T-helper 1 cell treated with Interleukin-12 subunit alpha and Interleukin-12 subunit beta and Interleukin-4 antibody, amounts not matched to agents 30 ng/mL and 1 ng/mL, for 36 hours (primary cell): Measurements from ENCODE around the gene DCUN1D2. TPM values are rescaled to one million over a fixed set of nuclear protein-coding genes. Genes with fewer than 3 reads are reported as not detected.
"Not testable (repeated sequence)": the region's sequence is repeated elsewhere in the genome, so short reads cannot be mapped to it uniquely, and the experiment has no call there.

Experiments used
- intact Hi-C: fragments of 100-400 bp; cut with micrococcal nuclease; formaldehyde crosslinking; loops from one replicate; pipeline ENCODE4 v1.15.1; 2024
- total RNA-seq: library from RNA; stranded (reverse); gene quantifications from 2 replicates; pipeline ENCODE4 v1.2.3, GENCODE V29; 2022

DCUN1D2 gene
- total RNA-seq, 1 donor from 2014 or later = 28.8 TPM

DNA sequence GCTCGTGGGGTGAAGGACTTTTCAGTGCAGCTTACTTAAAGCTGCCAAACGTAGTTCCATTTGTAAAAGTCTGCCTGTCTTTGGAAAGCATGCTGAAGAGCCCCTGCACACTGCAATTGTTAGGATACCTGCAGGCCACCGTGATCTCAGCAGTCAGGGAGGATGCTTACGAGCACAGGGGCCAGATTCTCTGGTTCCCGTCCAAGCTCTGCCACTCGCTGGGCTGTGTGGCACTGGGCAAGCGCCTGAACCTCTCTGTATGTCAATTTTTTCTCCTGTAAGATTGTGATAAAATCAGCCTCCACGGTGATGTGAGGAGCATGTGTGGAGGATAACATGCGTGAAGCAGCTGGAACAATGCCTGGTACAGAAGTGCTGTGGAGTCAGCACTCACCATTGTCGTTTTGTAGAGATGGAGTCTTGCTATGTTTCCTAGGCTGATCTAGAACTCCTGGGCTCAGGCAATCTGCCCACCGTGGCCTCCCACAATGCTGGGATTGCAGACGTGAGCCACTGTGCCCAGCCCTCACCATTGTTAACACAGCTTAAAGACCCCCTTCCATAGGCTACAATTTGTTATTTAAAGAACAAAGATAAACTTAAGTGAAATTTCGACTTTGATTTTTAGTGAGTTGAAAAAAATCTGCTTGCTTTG, 40.7 kb downstream of the DCUN1D2 start:
- intact Hi-C loops = no loop called here

GRCh38 chr13:113448885-113449692, 41.4 kb downstream of the DCUN1D2 start:
- intact Hi-C loops = no loop called here

DNA sequence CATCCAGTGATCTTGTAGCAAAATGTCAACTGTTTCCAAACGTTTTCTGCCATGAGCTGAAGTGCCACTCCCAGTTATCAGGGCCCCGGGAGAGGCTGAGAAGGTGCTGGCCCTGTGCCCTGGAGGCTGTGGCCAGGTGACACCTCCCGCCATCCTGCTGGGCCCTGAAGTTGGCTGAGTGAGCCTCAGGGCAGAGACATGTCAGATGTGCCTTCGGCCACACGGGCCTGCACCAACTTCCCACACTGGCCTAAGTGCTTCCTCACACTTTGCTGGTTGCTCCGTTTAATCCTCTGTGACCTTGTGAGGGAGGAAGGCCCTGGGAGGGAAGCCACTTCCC, 42.0 kb downstream of the DCUN1D2 start:
- intact Hi-C loops = no loop called here

DNA sequence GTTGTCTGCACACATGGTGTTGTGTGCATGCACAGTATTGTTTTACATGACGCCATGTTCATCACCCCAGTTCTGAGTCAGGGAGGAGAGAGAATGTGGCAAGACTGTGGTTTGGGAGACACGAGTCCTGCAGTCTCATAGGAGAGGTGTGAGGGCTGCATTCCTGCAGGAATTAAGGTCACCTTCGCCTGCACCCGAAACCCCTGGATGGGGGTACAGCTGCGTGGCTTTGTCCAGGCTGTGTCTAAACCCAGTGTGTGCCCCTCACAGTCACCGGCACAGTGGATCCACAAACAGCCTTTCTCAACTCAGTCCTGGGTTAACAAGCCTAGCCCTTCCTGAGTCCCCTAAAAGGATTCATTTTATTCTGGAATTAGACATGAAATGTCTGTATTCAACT, 42.9 kb downstream of the DCUN1D2 start:
- intact Hi-C loops = no loop called here

- intact Hi-C loops = no loop called here
Measured at GRCh38 chr13:113446488-113446854, 44.0 kb downstream of the DCUN1D2 start.

DNA sequence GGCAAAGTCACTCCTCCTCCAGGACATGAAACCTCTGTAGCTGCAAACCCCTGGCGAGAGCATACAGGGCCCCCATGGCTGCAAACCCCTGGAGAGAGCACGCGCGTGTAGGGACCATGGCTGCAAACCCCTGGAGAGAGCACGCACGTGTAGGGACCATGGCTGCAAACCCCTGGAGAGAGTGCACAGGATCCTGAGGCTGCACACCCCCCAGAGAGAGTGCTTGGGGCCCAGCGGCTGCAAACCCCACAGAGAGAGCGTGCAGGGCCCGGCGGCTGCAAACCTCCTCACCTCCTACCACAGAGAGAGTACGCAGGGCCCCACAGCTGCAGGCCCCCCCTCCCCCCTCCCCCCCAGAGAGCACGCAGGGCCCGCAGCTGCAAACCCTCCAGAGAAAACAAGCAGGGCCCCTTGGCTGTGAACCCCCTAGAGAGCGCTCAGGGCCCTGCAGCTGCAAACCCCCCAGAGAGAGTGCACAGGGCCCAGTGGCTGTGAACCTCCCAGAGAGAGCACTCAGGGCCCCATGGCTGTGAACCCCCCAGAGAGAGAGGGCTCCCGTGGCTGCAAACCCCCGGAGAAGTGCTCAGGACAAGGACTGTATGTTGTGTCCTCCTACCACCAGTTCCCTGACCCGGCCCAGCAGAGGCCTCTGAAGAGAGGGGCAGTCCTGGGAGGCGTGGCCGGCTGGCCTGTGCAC, 44.6 kb downstream of the DCUN1D2 start:
- intact Hi-C loops = no loop called here

GRCh38 chr13:113443991-113444390, 46.5 kb downstream of the DCUN1D2 start:
- intact Hi-C loops = no loop called here

- intact Hi-C loops = no loop called here
Measured at GRCh38 chr13:113442985-113443362, 47.5 kb downstream of the DCUN1D2 start.

- intact Hi-C loops = no loop called here
Measured at GRCh38 chr13:113442354-113442984, 48.0 kb downstream of the DCUN1D2 start.

GRCh38 chr13:113441661-113442060, 48.9 kb downstream of the DCUN1D2 start:
- intact Hi-C loops = no loop called here

DNA sequence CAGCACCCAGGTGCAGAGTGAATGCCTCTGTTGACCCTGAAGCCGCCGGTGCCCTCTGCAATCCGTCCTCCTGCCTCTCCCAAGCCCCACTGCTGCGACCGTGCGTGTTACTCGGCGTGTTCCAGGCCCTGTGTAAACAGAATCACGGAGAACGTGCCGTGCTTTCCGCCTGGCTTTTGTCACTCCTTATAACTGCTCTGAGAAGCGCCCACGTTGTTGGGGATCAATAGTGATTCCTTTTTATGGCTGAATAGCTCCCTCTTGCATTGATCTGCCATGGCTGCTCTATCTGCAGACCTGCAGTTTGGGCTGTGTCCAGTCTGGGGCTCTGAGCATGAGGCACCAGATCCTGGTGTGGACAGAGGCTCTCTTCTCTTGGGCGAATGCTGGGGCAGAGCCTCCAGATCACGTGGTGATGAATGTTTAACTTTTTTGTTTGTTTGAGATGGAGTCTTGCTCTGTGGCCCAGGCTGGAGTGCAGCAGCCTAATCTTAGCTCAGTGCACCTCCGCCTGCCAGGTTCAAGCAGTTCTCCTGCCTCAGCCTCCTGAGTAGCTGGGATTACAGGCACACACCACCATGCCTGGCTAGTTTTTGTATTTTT, 53.0 kb downstream of the DCUN1D2 start:
- intact Hi-C loops = no loop called here

- intact Hi-C loops = not testable (repeated sequence)
Measured at GRCh38 chr13:113436866-113437265, 53.6 kb downstream of the DCUN1D2 start.

GRCh38 chr13:113435907-113436306, 54.6 kb downstream of the DCUN1D2 start:
- intact Hi-C loops = not testable (repeated sequence)

- intact Hi-C loops = no loop called here
Measured at GRCh38 chr13:113433391-113433916, 57.1 kb downstream of the DCUN1D2 start.

DNA sequence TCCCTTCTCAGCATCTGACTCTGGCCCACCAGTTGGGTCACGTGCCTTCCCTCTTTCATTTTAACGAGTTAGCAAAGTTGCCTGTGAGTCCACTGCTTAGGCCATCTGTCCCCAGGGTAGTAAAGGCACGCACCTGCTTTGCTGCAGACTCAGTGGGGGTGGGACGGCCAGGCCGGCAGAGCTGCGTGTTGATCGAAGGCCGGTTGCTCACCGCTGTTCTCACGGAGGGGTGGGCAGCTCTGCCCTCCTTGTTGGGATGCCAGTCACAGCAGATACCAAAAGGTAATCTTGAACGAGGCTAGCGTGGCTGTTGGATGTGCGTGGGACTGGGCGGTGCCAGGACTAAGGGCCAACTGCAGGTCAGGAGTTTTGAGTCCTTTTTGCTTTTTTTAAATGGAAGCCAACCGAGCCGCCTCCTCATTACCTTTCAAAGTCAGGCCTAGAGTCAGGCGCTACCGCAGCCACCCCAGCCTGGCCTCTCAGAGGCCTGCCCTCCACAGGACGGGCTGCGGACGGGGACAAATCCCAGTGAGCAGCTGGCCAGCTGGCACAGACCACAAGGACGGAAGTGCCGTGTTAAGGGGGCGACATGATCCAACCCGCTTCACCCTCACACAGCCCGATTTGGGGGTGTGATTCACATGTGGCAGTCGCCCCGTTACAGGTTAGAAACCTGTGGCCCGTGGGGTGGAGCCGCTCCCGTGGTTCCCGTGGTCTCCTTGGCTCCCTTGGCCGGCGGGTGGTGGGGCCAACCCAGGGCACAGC, 57.8 kb downstream of the DCUN1D2 start:
- intact Hi-C loops = no loop called here

DNA sequence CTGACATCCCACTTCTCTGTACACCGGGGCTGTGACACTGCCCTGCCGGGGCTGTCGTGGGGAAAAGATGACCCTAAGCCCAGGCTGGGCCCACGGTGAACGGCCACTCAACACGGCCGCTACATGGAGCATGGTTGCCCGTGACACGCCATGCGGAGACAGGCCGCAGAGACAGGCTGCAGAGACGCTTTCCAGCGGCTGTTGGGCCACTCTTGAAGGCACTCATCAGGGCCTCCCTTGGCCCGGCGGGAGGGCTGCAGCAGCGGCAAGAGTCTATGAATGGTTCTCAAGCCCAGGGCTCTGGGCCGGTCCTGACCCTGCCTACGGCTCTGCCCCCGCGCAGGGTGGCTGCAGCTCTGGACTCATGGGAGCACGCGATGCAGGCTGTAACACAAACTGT, 59.3 kb downstream of the DCUN1D2 start:
- intact Hi-C loops = no loop called here

DNA sequence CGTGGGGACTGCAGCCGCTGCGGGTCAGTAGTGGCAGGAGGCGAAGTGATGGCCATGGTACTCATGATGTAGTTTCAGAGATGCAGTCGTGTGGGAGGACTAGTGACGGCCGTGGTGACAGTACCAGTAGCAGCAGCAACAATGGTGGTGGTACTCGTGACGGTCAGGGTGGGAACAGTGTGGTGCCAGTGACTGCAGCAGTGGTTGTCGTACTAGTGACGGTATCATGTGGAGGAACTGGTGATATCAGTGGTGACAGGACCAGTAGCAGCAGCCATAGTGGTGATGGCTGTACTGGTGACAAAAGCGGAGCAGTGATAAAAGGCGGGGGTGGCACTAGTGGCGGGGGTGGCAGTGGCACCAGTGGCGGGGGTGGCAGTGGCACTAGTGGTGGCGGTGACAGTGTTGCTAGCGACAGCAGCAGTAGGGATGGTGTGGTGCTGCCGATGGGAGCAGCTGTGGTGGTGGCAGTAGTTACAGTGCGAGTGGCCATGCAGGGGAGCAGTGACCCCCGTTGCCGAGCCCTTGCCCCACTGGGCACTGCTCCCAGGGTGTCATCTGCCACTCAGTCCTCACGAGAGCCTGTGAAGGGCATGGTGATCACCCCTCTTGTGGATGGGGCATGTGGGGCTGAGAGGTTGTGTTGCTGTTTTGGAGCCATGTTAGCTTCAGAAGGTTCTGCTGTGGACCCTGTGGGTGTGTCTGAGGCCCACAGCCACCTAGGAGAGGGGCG, 60.0 kb downstream of the DCUN1D2 start:
- intact Hi-C loops = no loop called here

DNA sequence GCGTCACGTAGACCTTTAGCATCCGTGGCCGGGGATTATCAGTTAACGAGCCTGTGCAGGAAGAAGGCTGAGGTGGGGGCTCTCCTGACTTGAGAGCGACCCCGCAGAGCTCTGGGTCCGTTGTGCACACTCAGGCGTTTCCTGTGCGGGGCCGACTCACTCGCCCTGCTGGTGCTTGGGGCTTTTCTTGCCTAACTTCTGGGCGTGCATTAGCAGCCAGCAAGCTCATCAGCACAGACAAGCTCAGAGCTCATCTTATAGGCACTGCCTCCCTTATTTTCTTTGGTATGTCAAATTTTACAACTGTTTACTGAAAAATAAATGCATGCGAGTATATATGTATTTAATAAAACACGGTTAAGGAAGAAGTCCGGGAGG, 60.9 kb downstream of the DCUN1D2 start:
- intact Hi-C loops = no loop called here

- intact Hi-C loops = no loop called here
Measured at GRCh38 chr13:113428871-113429607, 61.5 kb downstream of the DCUN1D2 start.
